Loucy (cell line): Measurements from ENCODE around the gene FOXL1.

Experiments
- CTCF ChIP-seq: fragments of 200-600 bp; sonication (generic); conservative IDR thresholded peaks from 2 replicates; pipeline ENCODE4 v1.5.1; 2014; ENCODE audit warnings: mild to moderate bottlenecking, antibody characterized with exemption, low read length
- EZH2phosphoT487 ChIP-seq: fragments of 200-600 bp; IDR thresholded peaks from 2 replicates; pipeline ENCODE4 v1.6.1; 2018; ENCODE audit warnings: antibody characterized with exemption, mild to moderate bottlenecking, moderate library complexity, borderline replicate concordance

GRCh38 chr16:86532526-86532815, 45.9 kb upstream of the FOXL1 start:
- TF ChIP-seq CTCF (no peak), EZH2phosphoT487 (no peak)
